ENCODE results near the gene ERBB4.

GRCh38 chr2:211396815-211397214 is 1141.8 kb downstream of the ERBB4 start:
- TF ChIP-seq CTCF (IDR thresholded peaks at IDR 0.05) (no peak), REST (IDR thresholded peaks at IDR 0.05; ENCODE audit: insufficient read depth in 1 of 2, low read depth in 2 of 2, low read length in 1 of 2) (no peak), SIN3A (IDR thresholded peaks at IDR 0.05; ENCODE audit: borderline replicate concordance, insufficient read depth, low read depth, low read length) (no peak), POLR2AphosphoS5 (IDR thresholded peaks at IDR 0.05; ENCODE audit: low read depth, low read length) (no peak), TCF7L2 (IDR thresholded peaks at IDR 0.05; ENCODE audit: low read depth, low read length) (no peak)
